ENCODE results near the gene PAK1. TPM values are rescaled to one million over a fixed set of nuclear protein-coding genes. Genes with fewer than 3 reads are reported as not detected.

PAK1 gene
- total and polyA plus RNA-seq, 2 of the 8 experiments (the other 6 are each of a cell fraction or from before 2014, with no cell fraction given) = 87.7 to 151 TPM

DNA sequence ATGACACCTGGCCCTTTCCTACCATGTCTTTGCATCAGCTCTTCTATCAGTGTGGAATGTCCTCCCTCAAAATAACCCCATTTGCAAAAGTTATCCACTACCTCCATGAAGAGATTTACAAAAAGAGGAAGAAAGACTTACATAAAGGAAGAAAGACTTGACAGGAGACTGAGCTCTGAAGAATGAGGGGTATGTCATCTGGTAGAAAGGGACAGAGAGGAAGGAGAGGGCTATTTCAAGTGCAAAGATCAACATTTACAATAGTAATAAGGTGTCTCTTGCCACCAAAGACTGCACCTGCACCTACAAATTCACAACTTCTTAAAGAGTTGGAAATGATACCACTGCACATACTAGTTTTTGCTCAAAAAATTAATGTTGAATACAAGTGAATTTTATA, 18.2 kb downstream of the PAK1 start:
- Histone ChIP-seq H3K27me3 (replicated peaks in 1 of 4; ENCODE audit: control insufficient read depth in 3 of 4, extremely low read depth in 1 of 4, insufficient read depth in 3 of 4, low read length in 3 of 4) (no peaks in the 10 kb centered on the region), H3K18ac (ENCODE audit: extremely low read depth, low read length) (no peak overlapping the region), H4K8ac (ENCODE audit: extremely low read depth, insufficient read depth, low read length) (no peak overlapping the region), H4K91ac (replicated peaks; ENCODE audit: insufficient read length, low read length) (no peak overlapping the region), H3K56ac (replicated peaks; ENCODE audit: insufficient read length, low read depth, low read length) (no peak overlapping the region), H2BK120ac (replicated peaks; ENCODE audit: low read depth, low read length) (no peak overlapping the region), H3K14ac (ENCODE audit: insufficient read length) (no peak overlapping the region), H3K9me3 (ENCODE audit: insufficient read depth in 2 of 2, low read depth in 1 of 2, low read length in 1 of 2) (no peaks in the 10 kb centered on the region), H4K20me1 (replicated peaks in 1 of 2; ENCODE audit: control insufficient read depth in 1 of 2, insufficient read depth in 2 of 2, low read length in 2 of 2) (no peaks in the 10 kb centered on the region), H3K79me1 (ENCODE audit: low read depth, low read length) (no peaks in the 10 kb centered on the region; the same call in 1 of the 2 replicates), H3K4me3 (ENCODE audit: extremely low read depth in 1 of 4, insufficient read depth in 2 of 4, low read depth in 3 of 4, low read length in 4 of 4) (no peak overlapping the region), H2BK15ac (ENCODE audit: low read length) (no peak overlapping the region), H3K23me2 (ENCODE audit: low read depth, low read length) (no peaks in the 10 kb centered on the region), H4K5ac (ENCODE audit: insufficient read length, low read depth, low read length) (no peak overlapping the region), H2AFZ (ENCODE audit: low read length) (no peak overlapping the region), H3K36me3 (ENCODE audit: control insufficient read depth in 2 of 4, insufficient read depth in 4 of 4, low read length in 3 of 4) (peaks cover 0 to 3% (median 0%) of the 10 kb centered on the region in 4 experiments; a peak in 1 of 8 replicates), H3K23ac (ENCODE audit: insufficient read length) (no peak overlapping the region), H2AK5ac (ENCODE audit: low read depth, low read length) (no peak overlapping the region), H3K4me2 (ENCODE audit: insufficient read depth in 1 of 2, low read depth in 2 of 2, low read length in 2 of 2) (no peak overlapping the region), H3K27ac (ENCODE audit: low read depth, low read length) (no peak overlapping the region), H3K4me1 (replicated peaks in 1 of 4; ENCODE audit: control insufficient read depth in 3 of 4, insufficient read depth in 4 of 4, low read length in 3 of 4) (peaks cover 2 to 25% (median 12%) of the 10 kb centered on the region in 4 experiments), H2BK12ac (ENCODE audit: low read depth, low read length) (no peak overlapping the region), H2BK20ac (ENCODE audit: low read length) (no peak overlapping the region), H3K9ac (replicated peaks in 1 of 4; ENCODE audit: extremely low read depth in 1 of 4, low read depth in 3 of 4, low read length in 3 of 4) (no peak overlapping the region), H3K4ac (replicated peaks; ENCODE audit: insufficient read length, low read depth, low read length) (no peak overlapping the region), H2BK5ac (ENCODE audit: low read depth, low read length) (no peak overlapping the region), H3K79me2 (ENCODE audit: control insufficient read depth in 1 of 2, insufficient read depth in 2 of 2, low read length in 2 of 2) (peaks cover 0 to 74% of the 10 kb centered on the region in 2 experiments; a peak in 2 of 4 replicates)
- POLR2A ChIA-PET (ENCODE audit: partially characterized antibody) = interaction anchor here (0.6 to 1.4 kb wide), 3 partner anchors 9 to 15 kb away, joined by 3 to 5 read pairs (median 4); no protein-coding TSS in a partner anchor
- CTCF ChIA-PET (ENCODE audit: partially characterized antibody) = interaction anchor here (1.2 to 1.7 kb wide), 2 partner anchors 15 to 16 kb away, joined by 3 to 4 read pairs; no protein-coding TSS in a partner anchor
- FAIRE-seq = no peak
- no peak for DNase-seq (ENCODE audit: low read depth in 1 of 2, low spot score in 2 of 2)
- no peak for TF ChIP-seq MAFK (IDR thresholded peaks at IDR 0.05; ENCODE audit: low read depth, low read length)
- no peak for TF ChIP-seq ASH2L (IDR thresholded peaks at IDR 0.05; ENCODE audit: low read length)
- TF ChIP-seq RBBP5 (IDR thresholded peaks at IDR 0.05; ENCODE audit: borderline replicate concordance, low read depth, low read length) = no peak
- no peak for TF ChIP-seq KDM1A (IDR thresholded peaks at IDR 0.05; ENCODE audit: borderline replicate concordance, low read length)
- TF ChIP-seq RFX5 (IDR thresholded peaks at IDR 0.05; ENCODE audit: borderline replicate concordance, low read depth, low read length) = no peak
- no peak for TF ChIP-seq JUN (IDR thresholded peaks at IDR 0.05; ENCODE audit: low read depth, low read length)
